Inflammatory macrophage treated with lipopolysaccharide for 1 hour (primary cell): ENCODE results near the gene PCDHA5.
"Not testable (repeated sequence)": the region's sequence is repeated elsewhere in the genome, so short reads cannot be mapped to it uniquely, and the experiment has no call there.

Experiments
- DNase-seq, 2 donors: peaks; one replicate each; pipeline ENCODE4 v3.0.0-alpha.2; 2020 to 2022

The PCDHA5 gene

GRCh38 chr5:140827704-140828361 lies 6.4 kb downstream of the PCDHA5 start, which contains the start of gene PCDHA6:
Gene PCDHA6, plus strand, starts transcription at chr5:140827960. Its CDS starts 132 bp downstream, at chr5:140828092.
- DNase-seq, result no peak

GRCh38 chr5:140828362-140828737 lies 6.9 kb downstream of the PCDHA5 start:
- no peak for DNase-seq

DNA sequence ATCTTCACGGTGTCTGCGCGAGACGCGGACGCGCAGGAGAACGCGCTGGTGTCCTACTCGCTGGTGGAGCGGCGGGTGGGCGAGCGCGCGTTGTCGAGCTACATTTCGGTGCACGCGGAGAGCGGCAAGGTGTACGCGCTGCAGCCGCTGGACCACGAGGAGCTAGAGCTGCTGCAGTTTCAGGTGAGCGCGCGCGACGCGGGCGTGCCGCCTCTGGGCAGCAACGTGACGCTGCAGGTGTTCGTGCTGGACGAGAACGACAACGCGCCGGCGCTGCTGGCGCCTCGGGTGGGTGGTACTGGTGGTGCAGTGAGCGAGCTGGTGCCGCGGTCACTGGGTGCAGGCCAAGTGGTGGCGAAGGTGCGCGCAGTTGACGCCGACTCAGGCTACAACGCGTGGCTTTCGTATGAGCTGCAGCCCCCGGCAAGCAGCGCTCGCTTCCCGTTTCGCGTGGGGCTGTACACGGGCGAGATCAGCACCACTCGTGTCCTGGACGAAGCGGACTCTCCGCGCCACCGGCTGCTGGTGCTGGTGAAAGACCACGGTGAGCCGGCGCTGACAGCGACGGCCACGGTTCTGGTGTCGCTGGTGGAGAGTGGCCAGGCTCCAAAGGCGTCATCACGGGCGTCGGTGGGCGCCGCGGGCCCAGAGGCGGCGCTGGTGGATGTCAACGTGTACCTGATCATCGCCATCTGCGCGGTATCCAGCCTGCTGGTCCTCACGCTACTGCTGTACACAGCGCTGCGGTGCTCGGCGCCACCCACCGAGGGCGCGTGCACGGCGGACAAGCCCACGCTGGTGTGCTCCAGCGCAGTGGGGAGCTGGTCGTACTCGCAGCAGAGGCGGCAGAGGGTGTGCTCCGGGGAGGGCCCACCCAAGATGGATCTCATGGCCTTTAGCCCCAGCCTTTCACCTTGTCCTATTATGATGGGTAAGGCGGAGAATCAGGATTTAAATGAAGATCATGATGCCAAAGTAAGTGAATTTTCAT lies 8.4 kb downstream of the PCDHA5 start:
- DNase-seq, result not testable (repeated sequence)

GRCh38 chr5:140833993-140834392 lies 12.6 kb downstream of the PCDHA5 start, which contains the start of gene PCDHA7:
Gene PCDHA7, plus strand, starts transcription at chr5:140834269. Its CDS starts 115 bp downstream, at chr5:140834384.
- DNase-seq, result no peak

GRCh38 chr5:140834439-140835008 lies 13.1 kb downstream of the PCDHA5 start:
- DNase-seq, result not testable (repeated sequence)

DNA sequence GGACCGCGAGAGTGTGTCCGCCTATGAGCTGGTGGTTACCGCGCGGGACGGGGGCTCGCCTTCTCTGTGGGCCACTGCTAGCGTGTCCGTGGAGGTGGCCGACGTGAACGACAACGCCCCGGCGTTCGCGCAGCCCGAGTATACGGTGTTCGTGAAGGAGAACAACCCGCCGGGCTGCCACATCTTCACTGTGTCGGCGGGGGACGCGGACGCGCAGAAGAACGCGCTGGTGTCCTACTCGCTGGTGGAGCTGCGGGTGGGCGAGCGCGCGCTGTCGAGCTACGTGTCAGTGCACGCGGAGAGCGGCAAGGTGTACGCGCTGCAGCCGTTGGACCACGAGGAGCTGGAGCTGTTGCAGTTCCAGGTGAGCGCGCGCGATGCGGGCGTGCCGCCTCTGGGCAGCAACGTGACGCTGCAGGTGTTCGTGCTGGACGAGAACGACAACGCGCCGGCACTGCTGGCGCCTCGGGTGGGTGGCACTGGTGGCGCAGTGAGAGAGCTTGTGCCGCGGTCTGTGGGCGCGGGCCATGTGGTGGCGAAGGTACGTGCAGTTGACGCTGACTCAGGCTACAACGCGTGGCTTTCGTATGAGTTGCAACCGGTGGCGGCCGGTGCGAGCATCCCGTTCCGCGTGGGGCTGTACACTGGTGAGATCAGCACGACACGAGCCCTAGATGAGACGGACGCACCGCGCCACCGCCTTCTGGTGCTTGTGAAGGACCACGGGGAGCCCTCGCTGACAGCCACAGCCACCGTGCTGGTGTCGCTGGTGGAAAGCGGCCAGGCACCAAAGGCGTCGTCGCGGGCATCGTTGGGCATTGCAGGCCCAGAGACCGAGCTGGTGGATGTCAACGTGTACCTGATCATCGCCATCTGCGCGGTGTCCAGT lies 14.5 kb downstream of the PCDHA5 start:
- DNase-seq, result no peak

DNA sequence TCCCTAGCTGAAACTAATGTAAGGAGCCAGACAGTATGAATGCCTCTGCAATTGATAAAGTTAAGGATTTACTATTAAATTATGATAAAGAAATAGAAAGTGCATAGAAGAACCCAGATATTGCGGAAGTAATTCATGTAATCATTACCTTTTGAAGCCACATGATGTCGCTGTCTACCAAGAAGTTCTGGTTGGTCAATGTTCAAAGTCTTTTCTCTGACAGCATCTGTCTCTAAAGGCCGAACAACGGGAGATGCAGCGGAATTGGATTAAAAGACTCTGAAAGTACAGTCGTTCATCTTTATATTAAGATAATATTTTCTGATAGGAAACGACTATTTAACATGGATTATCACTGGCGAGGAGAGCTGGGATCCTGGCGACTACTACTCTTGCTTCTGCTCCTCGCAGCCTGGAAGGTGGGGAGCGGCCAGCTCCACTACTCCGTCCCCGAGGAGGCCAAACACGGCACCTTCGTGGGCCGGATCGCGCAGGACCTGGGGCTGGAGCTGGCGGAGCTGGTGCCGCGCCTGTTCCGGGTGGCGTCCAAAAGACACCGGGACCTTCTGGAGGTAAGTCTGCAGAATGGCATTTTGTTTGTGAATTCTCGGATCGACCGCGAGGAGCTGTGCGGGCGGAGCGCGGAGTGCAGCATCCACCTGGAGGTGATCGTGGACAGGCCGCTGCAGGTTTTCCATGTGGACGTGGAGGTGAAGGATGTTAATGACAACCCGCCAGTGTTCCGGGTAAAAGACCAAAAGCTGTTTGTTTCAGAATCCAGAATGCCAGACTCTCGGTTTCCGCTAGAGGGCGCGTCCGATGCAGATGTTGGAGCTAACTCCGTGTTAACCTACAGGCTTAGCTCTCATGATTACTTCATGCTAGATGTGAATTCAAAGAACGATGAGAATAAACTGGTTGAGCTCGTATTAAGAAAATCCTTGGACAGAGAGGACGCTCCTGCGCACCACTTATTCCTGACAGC lies 19.9 kb downstream of the PCDHA5 start, which contains the start of gene PCDHA8:
Gene PCDHA8, plus strand, starts transcription at position 210 of the 985 bp plus-strand sequence. Its CDS starts 135 bp downstream, at position 345.
- no peak for DNase-seq

GRCh38 chr5:140842798-140843733 lies 21.7 kb downstream of the PCDHA5 start:
- DNase-seq, result no peak

- DNase-seq, result not testable (repeated sequence)
Observed at GRCh38 chr5:140848139-140849102, 27.0 kb downstream of the PCDHA5 start, which contains the start of gene PCDHA9. Gene PCDHA9, plus strand, starts transcription at chr5:140848382. Its CDS starts 114 bp downstream, at chr5:140848496.

DNA sequence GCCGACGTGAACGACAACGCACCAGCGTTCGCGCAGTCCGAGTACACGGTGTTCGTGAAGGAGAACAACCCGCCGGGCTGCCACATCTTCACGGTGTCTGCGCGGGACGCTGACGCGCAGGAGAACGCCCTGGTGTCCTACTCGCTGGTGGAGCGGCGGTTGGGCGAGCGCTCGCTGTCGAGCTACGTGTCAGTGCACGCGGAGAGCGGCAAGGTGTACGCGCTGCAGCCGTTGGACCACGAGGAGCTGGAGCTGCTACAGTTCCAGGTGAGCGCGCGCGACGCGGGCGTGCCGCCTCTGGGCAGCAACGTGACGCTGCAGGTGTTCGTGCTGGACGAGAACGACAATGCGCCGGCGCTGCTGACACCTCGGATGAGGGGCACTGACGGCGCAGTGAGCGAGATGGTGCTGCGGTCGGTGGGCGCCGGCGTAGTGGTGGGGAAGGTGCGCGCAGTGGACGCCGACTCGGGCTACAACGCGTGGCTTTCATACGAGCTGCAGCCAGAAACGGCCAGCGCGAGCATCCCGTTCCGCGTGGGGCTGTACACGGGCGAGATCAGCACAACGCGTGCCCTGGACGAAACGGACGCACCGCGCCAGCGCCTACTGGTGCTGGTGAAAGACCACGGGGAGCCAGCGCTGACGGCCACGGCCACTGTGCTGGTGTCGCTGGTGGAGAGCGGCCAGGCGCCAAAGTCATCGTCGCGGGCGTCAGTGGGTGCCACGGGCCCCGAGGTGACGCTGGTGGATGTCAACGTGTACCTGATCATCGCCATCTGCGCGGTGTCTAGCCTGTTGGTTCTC lies 28.6 kb downstream of the PCDHA5 start:
- not testable (repeated sequence) for DNase-seq

DNA sequence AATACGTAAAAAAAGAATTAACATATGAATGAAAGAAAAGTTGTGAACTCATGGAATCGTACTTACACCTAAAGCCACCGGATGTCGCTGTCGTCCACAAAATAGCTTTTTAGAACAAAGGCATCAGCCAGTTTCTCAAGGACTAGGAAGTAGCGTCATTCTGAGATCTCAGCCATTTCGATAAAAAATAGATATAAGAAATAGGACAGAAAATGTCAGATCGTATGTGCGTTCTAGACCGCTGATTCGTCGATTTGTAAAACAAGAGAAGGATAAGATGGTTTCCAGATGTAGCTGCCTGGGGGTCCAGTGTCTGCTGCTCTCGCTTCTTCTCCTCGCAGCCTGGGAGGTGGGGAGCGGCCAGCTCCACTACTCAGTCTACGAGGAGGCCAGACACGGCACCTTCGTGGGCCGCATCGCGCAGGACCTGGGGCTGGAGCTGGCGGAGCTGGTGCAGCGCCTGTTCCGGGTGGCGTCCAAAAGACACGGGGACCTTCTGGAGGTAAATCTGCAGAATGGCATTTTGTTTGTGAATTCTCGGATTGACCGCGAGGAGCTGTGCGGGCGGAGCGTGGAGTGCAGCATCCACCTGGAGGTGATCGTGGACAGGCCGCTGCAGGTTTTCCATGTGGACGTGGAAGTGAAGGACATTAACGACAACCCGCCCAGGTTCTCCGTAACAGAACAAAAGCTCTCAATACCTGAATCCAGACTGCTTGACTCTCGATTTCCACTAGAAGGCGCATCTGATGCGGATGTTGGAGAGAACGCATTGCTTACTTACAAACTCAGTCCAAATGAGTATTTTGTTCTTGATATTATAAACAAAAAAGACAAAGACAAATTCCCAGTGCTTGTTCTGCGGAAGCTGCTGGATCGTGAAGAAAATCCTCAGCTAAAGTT lies 34.6 kb downstream of the PCDHA5 start, which contains the start of gene PCDHA10:
Gene PCDHA10, plus strand, starts transcription at position 126 of the 903 bp plus-strand sequence. Its CDS starts 152 bp downstream, at position 278.
- DNase-seq, result no peak

DNA sequence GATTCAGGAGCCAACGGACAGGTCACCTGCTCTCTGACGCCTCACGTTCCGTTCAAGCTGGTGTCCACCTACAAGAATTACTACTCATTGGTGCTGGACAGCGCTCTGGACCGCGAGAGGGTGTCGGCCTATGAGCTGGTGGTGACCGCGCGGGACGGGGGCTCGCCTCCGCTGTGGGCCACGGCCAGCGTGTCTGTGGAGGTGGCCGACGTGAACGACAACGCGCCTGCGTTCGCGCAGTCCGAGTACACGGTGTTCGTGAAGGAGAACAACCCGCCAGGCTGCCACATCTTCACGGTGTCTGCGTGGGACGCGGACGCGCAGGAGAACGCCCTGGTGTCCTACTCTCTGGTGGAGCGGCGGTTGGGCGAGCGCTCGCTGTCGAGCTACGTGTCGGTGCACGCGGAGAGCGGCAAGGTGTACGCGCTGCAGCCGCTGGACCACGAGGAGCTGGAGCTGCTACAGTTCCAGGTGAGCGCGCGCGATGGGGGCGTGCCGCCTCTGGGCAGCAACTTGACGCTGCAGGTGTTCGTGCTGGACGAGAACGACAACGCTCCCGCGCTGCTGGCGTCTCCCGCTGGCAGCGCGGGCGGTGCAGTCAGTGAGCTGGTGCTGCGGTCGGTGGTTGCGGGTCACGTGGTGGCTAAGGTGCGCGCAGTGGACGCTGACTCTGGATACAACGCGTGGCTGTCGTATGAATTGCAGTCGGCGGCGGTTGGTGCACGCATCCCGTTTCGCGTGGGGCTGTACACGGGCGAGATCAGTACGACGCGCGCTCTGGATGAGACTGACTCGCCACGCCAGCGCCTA lies 36.0 kb downstream of the PCDHA5 start:
- DNase-seq, result no peak

- DNase-seq, result no peak
Observed at GRCh38 chr5:140857987-140858240, 36.5 kb downstream of the PCDHA5 start.

GRCh38 chr5:140862441-140863295 lies 41.3 kb downstream of the PCDHA5 start:
- no peak for DNase-seq
